Measurements from ENCODE around the gene GAS6.

The GAS6 gene

DNA sequence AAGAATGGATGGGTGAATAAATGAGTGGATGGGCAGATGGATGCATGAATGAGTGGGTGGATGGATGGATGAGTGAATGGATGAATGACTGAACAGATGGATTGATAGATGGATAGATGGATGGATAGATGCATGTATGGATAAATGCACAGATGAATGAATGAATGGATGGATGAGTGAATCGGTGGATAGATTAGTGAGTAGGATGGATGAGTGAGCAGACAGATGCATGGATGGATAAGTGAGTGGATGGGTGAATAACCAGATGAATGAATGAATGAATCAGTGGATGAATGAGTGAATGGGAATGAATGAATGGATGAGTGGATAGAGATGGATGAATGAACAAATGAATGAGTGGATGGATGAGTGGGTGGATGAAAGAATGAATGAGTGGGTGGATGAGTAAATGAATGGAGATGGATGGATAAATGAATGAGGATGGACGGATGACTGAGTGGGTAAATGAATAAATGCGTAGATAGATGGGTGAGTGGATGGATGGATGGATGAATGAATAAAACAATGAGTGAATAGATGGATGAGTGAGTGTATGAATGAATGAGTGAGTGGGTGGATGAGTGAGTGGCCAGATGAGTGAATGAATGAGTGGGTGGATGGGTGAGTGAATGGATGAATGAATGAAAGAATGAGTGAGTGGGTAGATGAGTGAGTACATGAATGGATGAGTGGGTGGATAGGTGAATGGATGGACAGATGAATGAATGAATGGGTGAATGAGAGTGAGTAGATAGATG lies 13.0 kb downstream of the GAS6 start:
- Histone ChIP-seq H3K4me3 (ENCODE audit: low read length) (no peak overlapping the region), H3K4me1 (ENCODE audit: low read length) (no peaks in the 10 kb centered on the region), H3K36me3 (replicated peaks; ENCODE audit: low read depth, low read length) (no peaks in the 10 kb centered on the region), H3K9me3 (ENCODE audit: insufficient read depth, low read length) (no peaks in the 10 kb centered on the region), H3K4me2 (ENCODE audit: low read length) (no peak overlapping the region), H3K9ac (ENCODE audit: low read length) (no peak overlapping the region), H3K79me2 (ENCODE audit: low read length) (no peaks in the 10 kb centered on the region), H2AFZ (ENCODE audit: low read depth, low read length) (no peak overlapping the region), H3K27ac (ENCODE audit: low read length) (no peak overlapping the region), H3K27me3 (ENCODE audit: low read depth, low read length) (peaks cover 12% of the 10 kb centered on the region; the same call in 1 of the 2 replicates), H4K20me1 (ENCODE audit: insufficient read depth, low read length) (no peaks in the 10 kb centered on the region)
- TF ChIP-seq, protein P1, sequence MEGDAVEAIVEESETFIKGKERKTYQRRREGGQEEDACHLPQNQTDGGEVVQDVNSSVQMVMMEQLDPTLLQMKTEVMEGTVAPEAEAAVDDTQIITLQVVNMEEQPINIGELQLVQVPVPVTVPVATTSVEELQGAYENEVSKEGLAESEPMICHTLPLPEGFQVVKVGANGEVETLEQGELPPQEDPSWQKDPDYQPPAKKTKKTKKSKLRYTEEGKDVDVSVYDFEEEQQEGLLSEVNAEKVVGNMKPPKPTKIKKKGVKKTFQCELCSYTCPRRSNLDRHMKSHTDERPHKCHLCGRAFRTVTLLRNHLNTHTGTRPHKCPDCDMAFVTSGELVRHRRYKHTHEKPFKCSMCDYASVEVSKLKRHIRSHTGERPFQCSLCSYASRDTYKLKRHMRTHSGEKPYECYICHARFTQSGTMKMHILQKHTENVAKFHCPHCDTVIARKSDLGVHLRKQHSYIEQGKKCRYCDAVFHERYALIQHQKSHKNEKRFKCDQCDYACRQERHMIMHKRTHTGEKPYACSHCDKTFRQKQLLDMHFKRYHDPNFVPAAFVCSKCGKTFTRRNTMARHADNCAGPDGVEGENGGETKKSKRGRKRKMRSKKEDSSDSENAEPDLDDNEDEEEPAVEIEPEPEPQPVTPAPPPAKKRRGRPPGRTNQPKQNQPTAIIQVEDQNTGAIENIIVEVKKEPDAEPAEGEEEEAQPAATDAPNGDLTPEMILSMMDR (IDR thresholded peaks at IDR 0.05; ENCODE audit: low read depth, low read length), result no peak
- no peak for TF ChIP-seq EZH2phosphoT487 (IDR thresholded peaks at IDR 0.05; ENCODE audit: low read depth)

DNA sequence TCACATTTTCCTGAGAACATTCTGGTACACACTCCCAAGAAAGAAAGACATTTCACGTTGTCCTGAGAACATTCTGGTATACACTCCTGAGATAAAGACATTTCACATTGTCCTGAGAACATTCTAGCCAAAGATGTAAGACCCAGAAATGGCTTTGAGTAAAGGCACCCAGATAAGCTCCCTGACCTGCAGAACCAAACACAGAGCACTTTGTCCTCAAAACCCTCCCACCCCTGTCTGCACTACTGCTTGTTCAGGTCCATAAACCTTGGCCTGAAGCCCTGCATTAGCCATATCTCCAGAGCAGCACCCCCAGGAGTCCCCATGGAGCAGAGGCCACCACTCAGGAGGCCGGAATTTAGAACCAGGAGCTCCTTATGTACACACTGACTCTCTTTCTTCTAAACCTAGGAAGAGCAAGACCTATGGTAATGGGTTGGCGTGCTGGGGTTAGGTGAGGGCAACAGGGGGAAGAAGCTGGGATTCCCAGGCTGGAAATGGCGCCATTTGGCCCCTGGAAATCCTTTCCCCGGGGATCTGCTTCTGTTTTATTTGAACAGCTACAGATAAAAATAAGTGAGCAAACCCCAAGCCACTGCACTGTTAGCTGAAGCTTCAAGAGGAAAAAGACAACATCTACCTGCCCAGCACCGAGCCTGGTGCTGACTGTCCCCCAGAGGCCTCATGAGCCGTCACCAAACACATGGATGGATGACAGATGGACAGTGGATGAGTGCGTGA lies 13.7 kb downstream of the GAS6 start:
- H3K27ac ChIP-seq (ENCODE audit: low read length), result no peak overlapping the region
- H3K4me3 ChIP-seq (ENCODE audit: low read length), result no peak overlapping the region
- no peaks in the 10 kb centered on the region for H3K9me3 ChIP-seq (ENCODE audit: insufficient read depth, low read length)
- H3K36me3 ChIP-seq (replicated peaks; ENCODE audit: low read depth, low read length), result no peaks in the 10 kb centered on the region
- no peak overlapping the region for H3K4me2 ChIP-seq (ENCODE audit: low read length)
- TF ChIP-seq EZH2phosphoT487 (IDR thresholded peaks at IDR 0.05; ENCODE audit: low read depth), result no peak
- TF ChIP-seq, protein P1 (IDR thresholded peaks at IDR 0.05; ENCODE audit: low read depth, low read length), result no peak
- H4K20me1 ChIP-seq (ENCODE audit: insufficient read depth, low read length), result no peaks in the 10 kb centered on the region
- peaks cover 12% of the 10 kb centered on the region; the same call in 1 of the 2 replicates for H3K27me3 ChIP-seq (ENCODE audit: low read depth, low read length)
- H3K4me1 ChIP-seq (ENCODE audit: low read length), result no peaks in the 10 kb centered on the region
- H3K79me2 ChIP-seq (ENCODE audit: low read length), result no peaks in the 10 kb centered on the region
- no peak overlapping the region for H2AFZ ChIP-seq (ENCODE audit: low read depth, low read length)
- H3K9ac ChIP-seq (ENCODE audit: low read length), result no peak overlapping the region

DNA sequence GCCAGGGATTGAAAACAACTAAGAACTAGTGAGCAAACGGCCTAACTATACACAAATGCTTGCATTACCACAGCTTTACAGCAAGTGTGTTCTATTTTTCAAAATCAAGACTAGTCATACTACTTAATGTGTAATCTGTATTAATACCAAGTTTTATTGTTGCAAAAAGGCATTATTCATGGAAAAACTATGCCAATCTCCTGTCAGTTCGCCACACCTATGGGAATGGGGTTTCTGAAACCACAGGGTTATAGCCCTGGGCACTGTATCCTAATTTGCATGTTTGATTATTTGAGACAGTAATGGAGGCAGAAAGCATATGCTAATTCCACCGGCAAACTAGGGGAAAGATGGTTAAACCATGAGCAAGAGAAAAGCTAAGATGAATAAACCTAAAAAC lies 14.3 kb downstream of the GAS6 start:
- no peaks in the 10 kb centered on the region for H3K36me3 ChIP-seq (replicated peaks; ENCODE audit: low read depth, low read length)
- no peaks in the 10 kb centered on the region for H3K79me2 ChIP-seq (ENCODE audit: low read length)
- peaks cover 12% of the 10 kb centered on the region; the same call in 1 of the 2 replicates for H3K27me3 ChIP-seq (ENCODE audit: low read depth, low read length)
- H4K20me1 ChIP-seq (ENCODE audit: insufficient read depth, low read length), result no peaks in the 10 kb centered on the region
- no peak overlapping the region for H3K4me3 ChIP-seq (ENCODE audit: low read length)
- TF ChIP-seq, protein P1 (IDR thresholded peaks at IDR 0.05; ENCODE audit: low read depth, low read length), result no peak
- no peak for TF ChIP-seq EZH2phosphoT487 (IDR thresholded peaks at IDR 0.05; ENCODE audit: low read depth)
- H3K9me3 ChIP-seq (ENCODE audit: insufficient read depth, low read length), result no peaks in the 10 kb centered on the region
- no peak overlapping the region for H3K4me2 ChIP-seq (ENCODE audit: low read length)
- H3K27ac ChIP-seq (ENCODE audit: low read length), result no peak overlapping the region
- H3K4me1 ChIP-seq (ENCODE audit: low read length), result no peaks in the 10 kb centered on the region
- no peak overlapping the region for H2AFZ ChIP-seq (ENCODE audit: low read depth, low read length)
- H3K9ac ChIP-seq (ENCODE audit: low read length), result no peak overlapping the region

All from OCI-LY3 (cell line).